Breast epithelium (tissue), 4 donors: Measurements from ENCODE around the gene STRIP1. TPM values are rescaled to one million over a fixed set of nuclear protein-coding genes. Genes with fewer than 3 reads are reported as not detected.

ENCODE experiments used
- DNase-seq, 2 donors: peaks; one replicate each; pipeline ENCODE4 v3.0.0-alpha.2; 2019; ENCODE audit warnings: low spot score in 2 of 2
- H3K27ac ChIP-seq, 2 donors: fragments of 200-600 bp; sonication (generic) in 1 of 2; one replicate each; pipeline ENCODE4 v1.5.1; 2016 to 2019; ENCODE audit warnings: mild to moderate bottlenecking in 1 of 2
- H3K27me3 ChIP-seq, 2 donors: fragments of 200-600 bp; sonication (generic) in 1 of 2; one replicate each; pipeline versions ENCODE4 v1.5.1 to v1.6.0; 2017 to 2019; ENCODE audit warnings: control low read depth in 1 of 2, mild to moderate bottlenecking in 1 of 2
- H3K36me3 ChIP-seq: fragments of 200-600 bp; one replicate; pipeline ENCODE4 v1.5.1; 2019
- H3K4me1 ChIP-seq, 2 donors: fragments of 200-600 bp; sonication (generic); one replicate each; pipeline ENCODE4 v1.5.1; 2016 to 2019; ENCODE audit warnings: control low read depth in 1 of 2
- H3K4me3 ChIP-seq, 3 donors: fragments of 200-600 bp; sonication (generic); 1 replicate in 2 of 3; 2 replicates in 1 of 3; pipeline ENCODE4 v1.5.1; 2016 to 2019; ENCODE audit warnings: mild to moderate bottlenecking in 3 of 3, moderate library complexity in 2 of 3
- H3K9me3 ChIP-seq, 2 donors: fragments of 200-600 bp; sonication (generic) in 1 of 2; one replicate each; pipeline ENCODE4 v1.5.1; 2016 to 2019; ENCODE audit warnings: control low read depth in 1 of 2
- CTCF ChIP-seq, 3 donors: fragments of 450-650 bp; IDR thresholded peaks; one replicate each; pipeline ENCODE4 v1.5.1; 2016 to 2017; ENCODE audit warnings: antibody characterized with exemption in 3 of 3, mild to moderate bottlenecking in 3 of 3, moderate library complexity in 3 of 3
- POLR2A ChIP-seq: fragments of 450-650 bp; IDR thresholded peaks from one replicate; pipeline ENCODE4 v1.6.1; 2016; ENCODE audit warnings: antibody characterized with exemption, mild to moderate bottlenecking, moderate library complexity
- POLR2AphosphoS5 ChIP-seq, 3 donors: sonication (generic); formaldehyde crosslinking; IDR thresholded peaks; one replicate each; pipeline ENCODE4 v1.6.1; 2017; ENCODE audit warnings: antibody characterized with exemption in 3 of 3
- intact Hi-C: fragments of 100-400 bp; cut with DNase I; formaldehyde crosslinking; loops from one replicate; pipeline ENCODE4 v1.15.1; 2023; ENCODE audit warnings: low total_unique reads
- total RNA-seq, 3 donors: library from RNA; depleted of rRNA; stranded (reverse); fragments of >200 nt; gene quantifications; one replicate each; pipeline ENCODE4 v1.1.0, GENCODE V29; 2016

The STRIP1 gene
- total RNA-seq, 3 donors from 2014 or later = 35.7 to 59.0 (median 56.6) TPM

- TF ChIP-seq POLR2AphosphoS5 (IDR thresholded peaks at IDR 0.05) (no peak), POLR2A (no peak), CTCF (IDR thresholded peaks at IDR 0.05) (no peak)
- DNase-seq = no peak
- Histone ChIP-seq H3K9me3 (no peaks in the 10 kb centered on the region), H3K27ac (peak overlapping the region; percentile 64 to 87), H3K4me3 (peak overlapping the region; percentile 95 to 100 (median 97)), H3K27me3 (no peaks in the 10 kb centered on the region), H3K4me1 (no peaks in the 10 kb centered on the region), H3K36me3 (peaks cover 9% of the 10 kb centered on the region)
- intact Hi-C loops = no loop called here
Measured at GRCh38 chr1:110034040-110034450, 379 bp upstream of the STRIP1 start.

- Histone ChIP-seq H3K27ac (peak overlapping the region; percentile 87 to 97), H3K4me3 (peak overlapping the region; percentile 95 to 100 (median 97)), H3K4me1 (no peaks in the 10 kb centered on the region), H3K27me3 (no peaks in the 10 kb centered on the region), H3K9me3 (no peaks in the 10 kb centered on the region), H3K36me3 (peaks cover 15% of the 10 kb centered on the region)
- DNase-seq = no peak
- TF ChIP-seq POLR2A = no peak
- TF ChIP-seq POLR2AphosphoS5 (IDR thresholded peaks at IDR 0.05) = no peak
- TF ChIP-seq CTCF (IDR thresholded peaks at IDR 0.05) = no peak
- intact Hi-C loops = no loop called here
Measured at GRCh38 chr1:110035236-110035752, 870 bp downstream of the STRIP1 start.

- intact Hi-C loops = no loop called here
- DNase-seq = no peak
- Histone ChIP-seq H3K9me3 (no peaks in the 10 kb centered on the region), H3K27ac (no peak overlapping the region), H3K4me1 (no peaks in the 10 kb centered on the region), H3K27me3 (no peaks in the 10 kb centered on the region), H3K36me3 (peaks cover 19% of the 10 kb centered on the region), H3K4me3 (no peak overlapping the region)
- TF ChIP-seq CTCF (IDR thresholded peaks at IDR 0.05) (no peak), POLR2AphosphoS5 (IDR thresholded peaks at IDR 0.05) (no peak), POLR2A (no peak)
Measured at GRCh38 chr1:110038271-110038670, 3.8 kb downstream of the STRIP1 start.

- Histone ChIP-seq H3K4me3 (no peak overlapping the region), H3K4me1 (no peaks in the 10 kb centered on the region), H3K9me3 (no peaks in the 10 kb centered on the region), H3K36me3 (peaks cover 23% of the 10 kb centered on the region), H3K27ac (no peak overlapping the region), H3K27me3 (no peaks in the 10 kb centered on the region)
- intact Hi-C loops = loop anchor here (5.0 kb wide), 1 partner anchor 638 kb away; no protein-coding TSS in a partner anchor
- no peak for TF ChIP-seq CTCF (IDR thresholded peaks at IDR 0.05)
- TF ChIP-seq POLR2AphosphoS5 (IDR thresholded peaks at IDR 0.05) = no peak
- TF ChIP-seq POLR2A = no peak
- no peak for DNase-seq
Measured at GRCh38 chr1:110039641-110040040, 5.2 kb downstream of the STRIP1 start.

GRCh38 chr1:110040548-110040947, 6.1 kb downstream of the STRIP1 start:
- H3K4me1 ChIP-seq = no peaks in the 10 kb centered on the region
- TF ChIP-seq POLR2A (no peak), POLR2AphosphoS5 (IDR thresholded peaks at IDR 0.05) (no peak), CTCF (IDR thresholded peaks at IDR 0.05) (no peak)
- intact Hi-C loops = loop anchor here (5.0 kb wide), 1 partner anchor 637 kb away; no protein-coding TSS in a partner anchor
- no peak overlapping the region for H3K4me3 ChIP-seq
- no peak overlapping the region for H3K27ac ChIP-seq
- peaks cover 25% of the 10 kb centered on the region for H3K36me3 ChIP-seq
- no peaks in the 10 kb centered on the region for H3K9me3 ChIP-seq
- DNase-seq = no peak
- no peaks in the 10 kb centered on the region for H3K27me3 ChIP-seq
